Chondrocyte (in vitro differentiated cells): Measurements from ENCODE around the gene CES4A. TPM values are rescaled to one million over a fixed set of nuclear protein-coding genes. Genes with fewer than 3 reads are reported as not detected.

Source experiments
- DNase-seq: peaks from one replicate; pipeline ENCODE4 v3.0.0; 2021; ENCODE audit warnings: mixed read lengths, low spot score
- H3K27ac Mint-ChIP-seq: one replicate; pipeline ENCODE4 v1.8.0; 2021; ENCODE audit warnings: mild to moderate bottlenecking, moderate library complexity, mixed read lengths; ENCODE audit not compliant: unreplicated experiment
- H3K27me3 Mint-ChIP-seq: 2 replicates; pipeline ENCODE4 v1.8.0; 2021; ENCODE audit warnings: low read depth, mixed read lengths
- H3K36me3 Mint-ChIP-seq: 2 replicates; pipeline ENCODE4 v1.8.0; 2021; ENCODE audit warnings: low read depth, mixed read lengths
- H3K4me1 Mint-ChIP-seq: 2 replicates; pipeline ENCODE4 v1.8.0; 2021; ENCODE audit warnings: low read depth, mild to moderate bottlenecking, mixed read lengths
- H3K4me3 Mint-ChIP-seq: one replicate; pipeline ENCODE4 v1.8.0; 2021; ENCODE audit warnings: mild to moderate bottlenecking, moderate library complexity, mixed read lengths; ENCODE audit not compliant: unreplicated experiment
- H3K9me3 Mint-ChIP-seq: 2 replicates; pipeline ENCODE4 v1.8.0; 2021; ENCODE audit warnings: low read depth, mixed read lengths
- CTCF ChIP-seq: fragments of 200-600 bp; sonication (generic); IDR thresholded peaks from 2 replicates; pipeline ENCODE4 v1.5.0; 2021; ENCODE audit warnings: antibody characterized with exemption, mild to moderate bottlenecking, moderate library complexity
- total RNA-seq: library from RNA; stranded (reverse); gene quantifications from 3 replicates; pipeline ENCODE4 v1.2.1, GENCODE V29; 2021

Gene CES4A
- total RNA-seq, 1 donor from 2014 or later, result 2.6 TPM

DNA sequence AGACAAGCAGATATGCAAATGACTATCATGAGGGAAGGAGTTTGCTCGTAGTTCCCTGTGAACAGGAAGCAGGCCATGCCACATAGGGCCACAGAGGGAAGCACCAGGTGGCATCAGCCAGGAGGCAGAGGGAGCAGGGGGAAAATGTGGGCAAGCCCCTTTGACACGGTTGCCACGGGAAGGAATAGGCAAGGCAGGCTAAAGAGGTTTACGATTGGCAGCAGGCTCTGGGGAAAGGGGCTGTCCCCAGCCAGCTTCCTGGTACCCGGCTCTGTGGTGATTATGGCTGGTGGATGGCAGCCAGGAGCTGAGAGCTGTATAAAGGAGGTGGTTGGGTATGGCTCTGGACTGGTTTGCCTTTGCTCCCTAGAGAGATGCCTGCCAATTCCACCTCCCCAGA, 26.5 kb upstream of the CES4A start:
- Mint-ChIP-seq H3K36me3 (no peaks in the 10 kb centered on the region), H3K27ac (no peak overlapping the region), H3K27me3 (peaks cover 35% of the 10 kb centered on the region), H3K4me3 (no peak overlapping the region), H3K9me3 (no peaks in the 10 kb centered on the region), H3K4me1 (no peaks in the 10 kb centered on the region)
- TF ChIP-seq CTCF, result no peak
- DNase-seq, result no peak

DNA sequence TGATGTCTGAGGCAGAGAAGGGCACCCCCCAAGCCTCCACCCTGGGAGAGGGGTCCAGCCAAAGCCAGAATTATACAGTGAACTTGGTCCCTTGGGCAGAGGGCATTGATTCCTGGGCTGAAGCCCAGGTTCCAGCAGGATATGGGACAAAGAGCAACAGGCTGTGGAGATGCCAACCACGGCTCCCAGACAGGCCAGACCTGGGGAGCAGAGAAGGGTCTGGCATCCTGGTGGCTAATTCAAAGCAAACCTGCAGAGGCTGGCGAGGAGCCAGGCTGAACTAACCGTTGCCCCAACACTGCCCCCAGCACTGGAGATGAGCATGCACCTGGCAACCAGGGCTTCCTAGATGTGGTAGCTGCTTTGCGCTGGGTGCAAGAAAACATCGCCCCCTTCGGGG, 24.3 kb upstream of the CES4A start:
- Mint-ChIP-seq H3K36me3 (no peaks in the 10 kb centered on the region), H3K27ac (no peak overlapping the region), H3K4me1 (no peaks in the 10 kb centered on the region), H3K9me3 (no peaks in the 10 kb centered on the region), H3K4me3 (no peak overlapping the region), H3K27me3 (peaks cover 26% of the 10 kb centered on the region)
- TF ChIP-seq CTCF, result no peak
- no peak for DNase-seq

DNA sequence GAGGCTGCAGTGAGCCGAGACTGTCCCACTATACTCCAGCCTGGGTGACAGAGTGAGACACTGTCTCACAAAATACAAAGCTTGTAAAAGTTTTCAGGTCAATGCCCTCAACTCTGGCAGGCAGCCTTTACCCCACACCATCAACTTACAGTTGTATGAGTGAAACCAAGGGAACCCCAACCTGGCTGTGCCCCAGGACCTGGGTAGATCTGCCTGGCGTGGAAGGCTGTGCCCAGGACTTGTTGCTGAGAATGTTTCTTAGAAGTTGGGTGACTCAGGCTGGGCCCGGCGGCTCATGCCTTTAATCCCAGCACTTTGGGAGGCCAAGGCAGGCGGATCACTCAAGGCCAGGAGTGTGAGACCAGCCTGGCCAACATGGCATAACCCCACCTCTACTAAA, 19.5 kb upstream of the CES4A start:
- Mint-ChIP-seq H3K4me3 (no peak overlapping the region), H3K9me3 (no peaks in the 10 kb centered on the region), H3K36me3 (no peaks in the 10 kb centered on the region), H3K4me1 (no peaks in the 10 kb centered on the region), H3K27me3 (peaks cover 27% of the 10 kb centered on the region), H3K27ac (no peak overlapping the region)
- TF ChIP-seq CTCF, result no peak
- DNase-seq, result no peak

DNA sequence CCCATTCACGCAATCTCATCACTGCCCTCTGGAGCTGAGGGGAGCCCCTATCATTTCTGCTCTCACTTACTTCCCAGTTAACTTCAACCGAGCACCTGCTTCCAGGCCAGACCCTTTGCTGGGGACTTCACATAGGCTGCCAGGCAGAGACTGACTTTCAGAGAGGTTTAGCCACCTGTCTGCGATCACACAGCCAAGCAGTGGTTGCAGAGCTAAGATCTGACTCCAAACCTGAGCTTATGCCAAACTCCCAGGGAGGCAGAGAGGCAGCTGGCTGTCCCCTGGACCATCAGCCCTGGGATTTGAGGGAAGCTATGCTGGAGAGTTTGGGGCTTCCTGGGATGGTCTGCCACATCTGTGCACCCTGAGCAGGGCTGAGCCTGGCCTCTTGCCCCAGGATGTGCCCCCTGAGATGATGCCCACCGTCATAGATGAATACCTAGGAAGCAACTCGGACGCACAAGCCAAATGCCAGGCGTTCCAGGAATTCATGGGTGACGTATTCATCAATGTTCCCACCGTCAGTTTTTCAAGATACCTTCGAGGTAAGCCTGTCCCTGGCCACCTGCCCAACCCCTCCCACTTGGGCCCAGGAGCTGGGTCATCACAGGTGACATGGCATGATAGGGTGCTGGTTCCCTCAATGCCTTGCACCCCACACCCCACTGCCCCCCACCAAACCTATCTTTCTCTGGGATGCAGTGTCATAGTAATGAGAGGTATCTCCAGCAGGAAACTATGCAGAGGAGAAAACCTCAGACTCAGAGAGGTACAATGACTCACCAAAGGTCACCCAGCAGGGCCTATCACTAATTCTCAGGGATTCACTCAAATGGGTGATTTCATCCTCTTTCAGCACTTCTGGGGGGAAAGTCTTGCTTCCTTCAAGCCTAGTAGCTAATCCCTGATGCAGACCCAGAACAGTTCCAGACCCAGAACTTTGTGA, 17.3 kb upstream of the CES4A start:
- Mint-ChIP-seq H3K4me3 (no peak overlapping the region), H3K36me3 (no peaks in the 10 kb centered on the region), H3K9me3 (no peaks in the 10 kb centered on the region), H3K4me1 (no peaks in the 10 kb centered on the region), H3K27ac (no peak overlapping the region), H3K27me3 (peaks cover 17% of the 10 kb centered on the region)
- TF ChIP-seq CTCF, result no peak
- DNase-seq, result no peak

DNA sequence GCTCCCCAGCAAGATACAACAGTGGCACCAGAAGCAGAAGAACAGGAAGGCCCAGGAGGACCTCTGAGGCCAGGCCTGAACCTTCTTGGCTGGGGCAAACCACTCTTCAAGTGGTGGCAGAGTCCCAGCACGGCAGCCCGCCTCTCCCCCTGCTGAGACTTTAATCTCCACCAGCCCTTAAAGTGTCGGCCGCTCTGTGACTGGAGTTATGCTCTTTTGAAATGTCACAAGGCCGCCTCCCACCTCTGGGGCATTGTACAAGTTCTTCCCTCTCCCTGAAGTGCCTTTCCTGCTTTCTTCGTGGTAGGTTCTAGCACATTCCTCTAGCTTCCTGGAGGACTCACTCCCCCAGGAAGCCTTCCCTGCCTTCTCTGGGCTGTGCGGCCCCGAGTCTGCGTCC, 15.4 kb upstream of the CES4A start:
- no peak for DNase-seq
- Mint-ChIP-seq H3K4me1 (no peaks in the 10 kb centered on the region), H3K27me3 (peaks cover 7% of the 10 kb centered on the region), H3K27ac (no peak overlapping the region), H3K4me3 (no peak overlapping the region), H3K36me3 (no peaks in the 10 kb centered on the region), H3K9me3 (no peaks in the 10 kb centered on the region)
- no peak for TF ChIP-seq CTCF
